SK-N-SH treated with all-trans-retinoic acid at 6 μM for 48 hours (cell line): ENCODE data around the gene FCHSD2.

ENCODE experiments used
- BACH2 ChIP-seq: fragments of 250-450 bp; sonication (Bioruptor Pico); IDR thresholded peaks from 2 replicates; pipeline ENCODE4 v1.9.0; 2021; ENCODE audit warnings: mild to moderate bottlenecking, borderline replicate concordance
- CSDC2 ChIP-seq: fragments of 250-450 bp; sonication (Bioruptor Pico); IDR thresholded peaks from 2 replicates; pipeline ENCODE4 v1.5.0; 2020; ENCODE audit warnings: mild to moderate bottlenecking, moderate library complexity
- RARB ChIP-seq: fragments of 250-450 bp; sonication (Bioruptor Pico); IDR thresholded peaks from 2 replicates; pipeline ENCODE4 v1.8.0; 2021; ENCODE audit warnings: mild to moderate bottlenecking, moderate library complexity
- TOX ChIP-seq: fragments of 250-450 bp; sonication (Bioruptor Pico); IDR thresholded peaks from 2 replicates; pipeline ENCODE4 v1.8.0; 2021; ENCODE audit warnings: mild to moderate bottlenecking, moderate library complexity, borderline replicate concordance
- ZFP30 ChIP-seq: fragments of 450-650 bp; formaldehyde crosslinking; IDR thresholded peaks from 2 replicates; pipeline ENCODE4 v1.5.0; 2022; ENCODE audit warnings: mild to moderate bottlenecking, moderate library complexity
- ZNF8 ChIP-seq: fragments of 450-650 bp; formaldehyde crosslinking; IDR thresholded peaks from 2 replicates; pipeline ENCODE4 v1.5.0; 2020; ENCODE audit warnings: mild to moderate bottlenecking, moderate library complexity
- TF ChIP-seq, protein P1 (sequence below): fragments of 250-450 bp; sonication (Bioruptor Pico); IDR thresholded peaks from 2 replicates; pipeline ENCODE4 v1.8.0; 2020; ENCODE audit warnings: mild to moderate bottlenecking, moderate library complexity, borderline replicate concordance
- TF ChIP-seq, protein P2 (sequence below): fragments of 250-450 bp; sonication (Bioruptor Pico); IDR thresholded peaks from 2 replicates; pipeline ENCODE4 v1.5.1; 2021; ENCODE audit warnings: mild to moderate bottlenecking, moderate library complexity

DNA sequence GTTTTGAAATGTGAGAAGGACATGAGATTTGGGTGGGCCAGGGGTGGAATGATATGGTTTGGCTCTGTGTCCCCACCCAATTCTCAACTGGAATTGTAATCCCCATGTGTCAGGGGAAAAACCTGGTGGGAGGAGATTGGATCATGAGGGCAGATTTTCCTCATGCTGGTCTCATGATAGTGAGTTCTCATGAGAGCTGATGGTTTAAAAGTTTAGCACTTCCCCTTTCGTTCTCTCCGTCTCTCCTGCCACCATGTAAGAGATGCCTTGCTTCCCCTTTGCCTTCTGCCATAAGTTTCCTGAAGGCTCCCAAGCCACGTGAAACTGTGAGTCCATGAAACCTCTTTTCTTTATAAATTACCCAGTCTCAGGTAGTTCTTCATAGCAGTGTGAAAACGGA is 113.5 kb downstream of the FCHSD2 start:
- TF ChIP-seq CSDC2 (CRISPR knock-in tag) (no peak), ZNF8 (CRISPR knock-in tag) (no peak), RARB (CRISPR knock-in tag) (no peak), BACH2 (no peak), TOX (CRISPR knock-in tag) (no peak), ZFP30 (CRISPR knock-in tag) (no peak)
- TF ChIP-seq, protein P1, sequence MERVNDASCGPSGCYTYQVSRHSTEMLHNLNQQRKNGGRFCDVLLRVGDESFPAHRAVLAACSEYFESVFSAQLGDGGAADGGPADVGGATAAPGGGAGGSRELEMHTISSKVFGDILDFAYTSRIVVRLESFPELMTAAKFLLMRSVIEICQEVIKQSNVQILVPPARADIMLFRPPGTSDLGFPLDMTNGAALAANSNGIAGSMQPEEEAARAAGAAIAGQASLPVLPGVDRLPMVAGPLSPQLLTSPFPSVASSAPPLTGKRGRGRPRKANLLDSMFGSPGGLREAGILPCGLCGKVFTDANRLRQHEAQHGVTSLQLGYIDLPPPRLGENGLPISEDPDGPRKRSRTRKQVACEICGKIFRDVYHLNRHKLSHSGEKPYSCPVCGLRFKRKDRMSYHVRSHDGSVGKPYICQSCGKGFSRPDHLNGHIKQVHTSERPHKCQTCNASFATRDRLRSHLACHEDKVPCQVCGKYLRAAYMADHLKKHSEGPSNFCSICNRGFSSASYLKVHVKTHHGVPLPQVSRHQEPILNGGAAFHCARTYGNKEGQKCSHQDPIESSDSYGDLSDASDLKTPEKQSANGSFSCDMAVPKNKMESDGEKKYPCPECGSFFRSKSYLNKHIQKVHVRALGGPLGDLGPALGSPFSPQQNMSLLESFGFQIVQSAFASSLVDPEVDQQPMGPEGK (CRISPR knock-in tag): no peak
- TF ChIP-seq, protein P2, sequence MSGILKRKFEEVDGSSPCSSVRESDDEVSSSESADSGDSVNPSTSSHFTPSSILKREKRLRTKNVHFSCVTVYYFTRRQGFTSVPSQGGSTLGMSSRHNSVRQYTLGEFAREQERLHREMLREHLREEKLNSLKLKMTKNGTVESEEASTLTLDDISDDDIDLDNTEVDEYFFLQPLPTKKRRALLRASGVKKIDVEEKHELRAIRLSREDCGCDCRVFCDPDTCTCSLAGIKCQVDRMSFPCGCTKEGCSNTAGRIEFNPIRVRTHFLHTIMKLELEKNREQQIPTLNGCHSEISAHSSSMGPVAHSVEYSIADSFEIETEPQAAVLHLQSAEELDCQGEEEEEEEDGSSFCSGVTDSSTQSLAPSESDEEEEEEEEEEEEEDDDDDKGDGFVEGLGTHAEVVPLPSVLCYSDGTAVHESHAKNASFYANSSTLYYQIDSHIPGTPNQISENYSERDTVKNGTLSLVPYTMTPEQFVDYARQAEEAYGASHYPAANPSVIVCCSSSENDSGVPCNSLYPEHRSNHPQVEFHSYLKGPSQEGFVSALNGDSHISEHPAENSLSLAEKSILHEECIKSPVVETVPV (CRISPR knock-in tag): no peak
